ENCODE data around the gene AHSG. TPM values are rescaled to one million over a fixed set of nuclear protein-coding genes. Genes with fewer than 3 reads are reported as not detected.
"Not testable (repeated sequence)": the region's sequence is repeated elsewhere in the genome, so short reads cannot be mapped to it uniquely, and the experiment has no call there.

AHSG gene
- total RNA-seq, 2 experiments from 2014 or later, result not detected

DNA sequence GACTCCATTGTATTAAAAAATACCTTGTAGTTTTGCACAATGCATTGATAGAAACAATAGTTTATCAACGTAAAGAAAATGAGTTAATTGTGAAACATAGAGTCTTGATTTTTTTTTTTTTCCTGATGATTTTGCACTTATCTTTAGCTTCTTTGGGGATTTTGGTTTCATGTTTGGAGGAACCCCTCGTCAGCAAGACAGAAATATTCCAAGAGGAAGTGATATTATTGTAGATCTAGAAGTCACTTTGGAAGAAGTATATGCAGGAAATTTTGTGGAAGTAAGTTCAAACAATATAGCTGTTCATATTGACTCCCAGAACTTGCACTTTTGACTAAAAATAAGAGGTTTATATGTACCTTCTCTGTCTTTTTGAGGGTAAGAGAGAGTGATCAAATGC is 35.3 kb upstream of the AHSG start:
- Mint-ChIP-seq H3K9me3 (no peaks in the 10 kb centered on the region), H3K27me3 (no peaks in the 10 kb centered on the region), H3K4me1 (ENCODE audit: low read depth) (peaks cover 29% of the 10 kb centered on the region), H3K36me3 (ENCODE audit: low read depth) (peaks cover 53% of the 10 kb centered on the region), H3K27ac (no peak overlapping the region), H3K4me3 (no peak overlapping the region)
- intact Hi-C loops (cut with micrococcal nuclease), result no loop called here
- TF ChIP-seq, protein P1, sequence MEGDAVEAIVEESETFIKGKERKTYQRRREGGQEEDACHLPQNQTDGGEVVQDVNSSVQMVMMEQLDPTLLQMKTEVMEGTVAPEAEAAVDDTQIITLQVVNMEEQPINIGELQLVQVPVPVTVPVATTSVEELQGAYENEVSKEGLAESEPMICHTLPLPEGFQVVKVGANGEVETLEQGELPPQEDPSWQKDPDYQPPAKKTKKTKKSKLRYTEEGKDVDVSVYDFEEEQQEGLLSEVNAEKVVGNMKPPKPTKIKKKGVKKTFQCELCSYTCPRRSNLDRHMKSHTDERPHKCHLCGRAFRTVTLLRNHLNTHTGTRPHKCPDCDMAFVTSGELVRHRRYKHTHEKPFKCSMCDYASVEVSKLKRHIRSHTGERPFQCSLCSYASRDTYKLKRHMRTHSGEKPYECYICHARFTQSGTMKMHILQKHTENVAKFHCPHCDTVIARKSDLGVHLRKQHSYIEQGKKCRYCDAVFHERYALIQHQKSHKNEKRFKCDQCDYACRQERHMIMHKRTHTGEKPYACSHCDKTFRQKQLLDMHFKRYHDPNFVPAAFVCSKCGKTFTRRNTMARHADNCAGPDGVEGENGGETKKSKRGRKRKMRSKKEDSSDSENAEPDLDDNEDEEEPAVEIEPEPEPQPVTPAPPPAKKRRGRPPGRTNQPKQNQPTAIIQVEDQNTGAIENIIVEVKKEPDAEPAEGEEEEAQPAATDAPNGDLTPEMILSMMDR (IDR thresholded peaks at IDR 0.05), result no peak
- ChIA-PET POLR2A (interaction anchor here (0.8 to 1.2 kb wide), 2 partner anchors 10 to 206 kb away, joined by 4 to 5 read pairs; partner anchors contain the start of genes EIF4A2 and TBCCD1), CTCF (interaction anchor here (0.6 to 1.3 kb wide), 6 partner anchors 10 to 244 kb away, joined by 3 to 5 read pairs (median 3); partner anchors contain the start of gene TBCCD1)
- DNase-seq, result no peak
- ATAC-seq, result no peak

DNA sequence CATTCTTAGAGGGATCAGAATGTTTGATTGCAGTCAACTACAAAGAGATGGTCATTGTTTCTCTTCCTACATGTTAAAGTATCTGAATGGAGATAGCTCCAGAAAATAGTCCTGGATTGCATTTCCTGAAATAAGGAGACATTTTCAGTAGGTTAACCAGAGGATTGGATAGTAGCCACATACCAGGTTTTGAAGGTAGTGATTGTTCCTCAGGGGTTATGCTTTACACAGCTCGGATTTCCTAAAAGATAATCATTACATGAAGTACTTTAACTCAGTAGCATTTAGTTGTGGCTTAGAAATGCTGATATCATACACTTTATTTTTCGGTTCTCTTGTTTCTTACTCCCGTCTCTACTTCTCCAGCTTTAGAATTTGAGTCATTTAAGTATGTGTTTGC is 32.1 kb upstream of the AHSG start:
- intact Hi-C loops (cut with micrococcal nuclease), result no loop called here
- ChIA-PET POLR2A (interaction anchor here (7.6 kb wide), 1 partner anchor 10 kb away, joined by 65 read pairs; the partner anchor contains the start of genes DNAJB11 and TBCCD1), CTCF (interaction anchor here (0.6 to 2.1 kb wide), 2 partner anchors 36 to 467 kb away, joined by 3 to 12 read pairs; no protein-coding TSS in a partner anchor)
- Mint-ChIP-seq H3K9me3 (no peaks in the 10 kb centered on the region), H3K36me3 (ENCODE audit: low read depth) (peaks cover 50% of the 10 kb centered on the region), H3K27ac (no peak overlapping the region), H3K4me3 (no peak overlapping the region), H3K4me1 (ENCODE audit: low read depth) (peaks cover 9% of the 10 kb centered on the region), H3K27me3 (no peaks in the 10 kb centered on the region)
- TF ChIP-seq, protein P1 (IDR thresholded peaks at IDR 0.05), result no peak
- DNase-seq (no peak), ATAC-seq (no peak)

DNA sequence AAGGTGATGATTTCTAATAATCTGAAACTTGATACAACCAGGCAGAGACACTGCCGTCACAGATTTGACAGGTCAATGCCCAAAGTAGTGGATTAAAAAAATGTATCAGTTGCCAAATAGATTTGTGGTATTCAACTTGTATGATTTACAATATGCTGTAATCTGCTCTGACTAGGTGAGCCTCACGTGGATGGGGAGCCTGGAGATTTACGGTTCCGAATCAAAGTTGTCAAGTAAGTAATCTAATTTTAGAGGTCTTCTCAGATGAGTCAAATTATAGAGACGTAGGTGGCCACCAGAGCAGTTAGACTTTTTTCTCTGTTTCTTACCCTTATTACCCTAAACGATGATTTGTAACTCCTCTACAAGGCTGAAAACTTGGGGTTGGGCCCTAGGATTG is 30.3 kb upstream of the AHSG start:
- ATAC-seq (no peak), DNase-seq (no peak)
- H3K4me1 Mint-ChIP-seq (ENCODE audit: low read depth), result peaks cover 2% of the 10 kb centered on the region
- POLR2A ChIA-PET, result interaction anchor here (0.7 to 7.6 kb wide), 3 partner anchors 12 to 201 kb away, joined by 3 to 65 read pairs (median 3); partner anchors contain the start of genes DNAJB11, EIF4A2 and TBCCD1
- H3K27ac Mint-ChIP-seq, result no peak overlapping the region
- no peak overlapping the region for H3K4me3 Mint-ChIP-seq
- peaks cover 48% of the 10 kb centered on the region for H3K36me3 Mint-ChIP-seq (ENCODE audit: low read depth)
- TF ChIP-seq, protein P1 (IDR thresholded peaks at IDR 0.05), result no peak
- no peaks in the 10 kb centered on the region for H3K9me3 Mint-ChIP-seq
- intact Hi-C loops (cut with micrococcal nuclease), result no loop called here
- CTCF ChIA-PET, result interaction anchor here (0.7 to 6.1 kb wide), 4 partner anchors 10 to 34 kb away, joined by 3 to 71 read pairs (median 8); partner anchors contain the start of gene DNAJB11
- no peaks in the 10 kb centered on the region for H3K27me3 Mint-ChIP-seq

DNA sequence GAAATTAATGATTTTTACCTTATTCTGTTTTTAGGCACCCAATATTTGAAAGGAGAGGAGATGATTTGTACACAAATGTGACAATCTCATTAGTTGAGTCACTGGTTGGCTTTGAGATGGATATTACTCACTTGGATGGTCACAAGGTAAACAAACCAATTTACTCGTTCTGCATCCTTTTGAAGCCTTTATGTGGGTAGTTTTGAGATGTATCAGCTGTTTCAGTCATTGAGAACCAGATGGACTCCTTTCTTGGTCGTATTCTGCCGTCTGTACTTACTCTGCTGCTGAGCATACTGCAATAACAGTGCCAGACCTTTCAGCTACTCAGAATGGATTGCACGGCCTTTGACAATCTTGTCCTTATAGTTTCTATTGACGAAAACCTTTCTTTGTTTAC is 29.0 kb upstream of the AHSG start:
- TF ChIP-seq, protein P1 (IDR thresholded peaks at IDR 0.05), result no peak
- Mint-ChIP-seq H3K27ac (no peak overlapping the region), H3K9me3 (no peaks in the 10 kb centered on the region), H3K36me3 (ENCODE audit: low read depth) (peaks cover 37% of the 10 kb centered on the region), H3K27me3 (no peaks in the 10 kb centered on the region), H3K4me3 (no peak overlapping the region), H3K4me1 (ENCODE audit: low read depth) (peaks cover 6% of the 10 kb centered on the region)
- ATAC-seq (no peak), DNase-seq (no peak)
- intact Hi-C loops (cut with micrococcal nuclease), result no loop called here
- ChIA-PET CTCF (interaction anchor here (0.9 to 6.1 kb wide), 4 partner anchors 17 to 640 kb away, joined by 3 to 71 read pairs (median 4); no protein-coding TSS in a partner anchor), POLR2A (interaction anchor here (1.1 to 7.6 kb wide), 2 partner anchors 13 to 189 kb away, joined by 3 to 65 read pairs; partner anchors contain the start of genes DNAJB11 and TBCCD1)

DNA sequence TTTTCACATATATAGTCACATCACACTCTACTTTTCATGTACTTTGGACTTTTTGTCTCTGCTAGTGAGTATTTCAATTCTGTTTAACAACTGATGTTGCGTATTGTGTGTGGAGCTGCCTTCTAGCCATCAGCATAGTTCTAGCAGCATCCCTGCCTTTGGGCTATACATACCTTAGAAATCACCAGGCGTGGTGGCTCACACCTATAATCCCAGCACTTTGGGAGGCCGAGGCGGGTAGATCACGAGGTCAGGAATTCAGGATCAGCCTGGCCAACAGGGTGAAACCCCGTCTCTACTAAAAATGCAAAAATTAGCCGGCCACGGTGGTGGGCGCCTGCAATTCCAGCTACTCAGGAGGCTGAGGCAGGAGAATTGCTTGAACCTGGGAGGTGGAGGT is 26.6 kb upstream of the AHSG start:
- peaks cover 20% of the 10 kb centered on the region for H3K4me1 Mint-ChIP-seq (ENCODE audit: low read depth)
- H3K36me3 Mint-ChIP-seq (ENCODE audit: low read depth), result peaks cover 23% of the 10 kb centered on the region
- H3K27me3 Mint-ChIP-seq; DNase-seq; ATAC-seq; intact Hi-C loops (cut with micrococcal nuclease); H3K9me3 Mint-ChIP-seq; H3K27ac Mint-ChIP-seq; H3K4me3 Mint-ChIP-seq: not testable (repeated sequence)
- ChIA-PET POLR2A (interaction anchor here (1.3 to 7.6 kb wide), 4 partner anchors 11 to 238 kb away, joined by 3 to 65 read pairs (median 4); partner anchors contain the start of genes DNAJB11 and TBCCD1), CTCF (interaction anchor here (1.4 to 6.1 kb wide), 3 partner anchors 8 to 29 kb away, joined by 4 to 71 read pairs (median 6); no protein-coding TSS in a partner anchor)

Measured in activated CD8-positive, alpha-beta T cell treated with anti-CD3 and anti-CD28 coated beads for 36 hours (primary cell).